ENCODE data around the gene SNX22.

Gene SNX22

DNA sequence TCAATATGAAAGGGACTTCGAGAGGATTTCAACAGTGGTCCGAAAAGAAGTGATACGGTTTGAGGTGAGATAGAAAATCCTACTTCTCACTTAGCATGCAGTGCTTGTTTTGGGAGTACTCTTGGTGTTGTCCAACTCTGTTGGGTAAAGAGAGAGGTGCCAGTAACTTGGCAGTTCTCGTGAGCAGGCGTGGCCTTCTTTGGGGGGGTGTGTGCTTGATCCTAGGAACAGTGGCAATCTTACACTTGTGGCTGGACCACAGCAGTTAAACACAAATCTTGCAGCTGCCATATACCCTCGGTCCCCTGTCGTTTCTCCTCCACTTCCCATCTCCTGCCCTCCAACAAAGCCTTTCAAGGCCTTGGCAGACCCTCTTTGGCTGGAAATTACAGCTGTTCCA is 15.2 kb upstream of the SNX22 start:
- no peak for DNase-seq

- no peak for DNase-seq
Observed at GRCh38 chr15:64137226-64137833, 14.2 kb upstream of the SNX22 start.

GRCh38 chr15:64138331-64138941 is 13.1 kb upstream of the SNX22 start:
- DNase-seq = no peak

DNA sequence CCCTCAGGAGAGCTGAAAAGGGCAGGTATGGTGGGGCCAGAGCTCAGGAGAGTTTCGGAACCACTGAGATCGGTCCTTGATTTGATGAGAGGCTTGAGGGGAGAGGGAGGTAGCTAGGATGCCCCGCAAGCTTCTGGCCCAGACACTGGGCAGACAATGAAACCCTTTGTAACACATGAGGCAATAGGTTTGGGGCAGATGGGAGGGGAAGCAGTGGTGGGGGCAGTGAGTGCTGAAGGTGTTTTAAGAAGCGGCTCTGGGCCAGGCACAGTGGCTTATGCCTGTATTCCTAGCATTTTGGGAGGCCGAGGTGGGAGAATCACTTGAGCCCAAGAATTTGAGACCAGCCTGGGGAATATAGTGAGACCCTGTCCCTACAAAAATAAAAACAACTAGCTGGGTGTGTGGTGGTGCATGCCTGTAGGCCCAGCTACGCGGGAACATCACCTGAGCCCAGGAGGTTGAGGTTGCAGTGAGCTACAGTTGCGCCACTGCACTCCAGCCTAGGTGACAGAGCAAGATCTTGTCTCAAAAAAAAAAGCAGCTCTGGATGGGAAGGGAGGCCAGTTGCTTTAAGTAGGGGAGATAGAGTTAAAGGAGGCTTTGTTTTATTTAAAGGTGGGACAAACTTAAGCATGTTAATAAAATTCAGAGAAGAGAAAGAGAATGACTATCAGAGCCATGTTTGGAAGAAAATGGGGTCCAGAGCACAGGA is 9.6 kb upstream of the SNX22 start:
- DNase-seq = no peak

- no peak for DNase-seq
Observed at GRCh38 chr15:64143276-64143675, 8.3 kb upstream of the SNX22 start.

DNA sequence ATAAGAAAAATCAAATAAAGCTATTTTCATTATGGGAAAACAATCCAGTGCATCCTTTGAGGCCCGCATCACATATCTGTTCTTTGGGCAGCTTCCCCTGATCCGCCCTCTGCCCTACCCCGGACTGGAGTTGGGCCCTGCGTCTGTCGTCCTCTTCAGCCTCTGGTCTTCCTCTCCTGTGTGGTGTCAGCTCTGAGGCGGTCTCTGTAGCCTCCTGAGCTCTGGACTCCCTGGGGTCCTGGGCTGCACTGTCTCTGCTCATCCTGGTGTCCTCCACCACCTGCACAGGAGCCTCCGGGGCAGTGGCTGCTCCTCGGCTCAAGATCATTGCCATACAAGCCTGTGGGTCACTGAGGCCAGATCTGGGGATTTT is 7.4 kb upstream of the SNX22 start:
- DNase-seq = no peak

DNA sequence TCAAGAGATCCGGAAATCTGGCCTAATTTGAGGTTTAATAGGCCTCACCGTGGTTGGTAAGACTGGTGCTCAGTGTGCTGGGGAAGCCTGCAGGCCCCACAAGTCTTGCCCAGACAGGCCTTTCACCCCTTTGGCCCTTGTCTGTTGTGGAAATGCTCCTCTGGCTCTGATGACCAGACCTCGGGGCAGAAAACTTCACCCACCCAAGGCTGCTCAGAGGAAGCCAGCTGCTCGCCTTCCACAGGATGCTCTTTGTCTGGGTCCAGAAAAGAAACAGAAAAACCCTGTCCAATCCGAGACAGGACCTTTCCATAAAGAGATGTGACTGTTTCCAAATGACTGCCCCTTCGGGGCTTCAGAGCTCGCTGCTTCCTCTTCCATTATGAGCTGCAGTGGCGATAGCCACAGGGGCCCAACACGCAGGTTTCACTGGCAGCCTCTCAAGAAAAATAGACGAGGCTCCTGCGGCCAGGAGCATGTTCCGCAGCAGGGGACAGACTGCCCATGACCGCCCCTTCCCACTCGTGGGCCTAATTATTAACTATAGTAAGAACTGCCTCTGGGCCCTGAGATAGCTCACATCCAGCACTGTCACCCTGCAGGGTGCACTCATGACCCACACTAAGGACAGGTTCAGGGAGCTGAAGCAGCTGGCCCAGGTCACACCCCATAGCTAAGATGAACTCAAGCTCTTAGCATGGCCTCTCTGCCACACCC is 6.8 kb upstream of the SNX22 start:
- DNase-seq = no peak

- no peak for DNase-seq
Observed at GRCh38 chr15:64146041-64146440, 5.5 kb upstream of the SNX22 start.

GRCh38 chr15:64146520-64146884 is 5.0 kb upstream of the SNX22 start:
- DNase-seq = no peak

DNA sequence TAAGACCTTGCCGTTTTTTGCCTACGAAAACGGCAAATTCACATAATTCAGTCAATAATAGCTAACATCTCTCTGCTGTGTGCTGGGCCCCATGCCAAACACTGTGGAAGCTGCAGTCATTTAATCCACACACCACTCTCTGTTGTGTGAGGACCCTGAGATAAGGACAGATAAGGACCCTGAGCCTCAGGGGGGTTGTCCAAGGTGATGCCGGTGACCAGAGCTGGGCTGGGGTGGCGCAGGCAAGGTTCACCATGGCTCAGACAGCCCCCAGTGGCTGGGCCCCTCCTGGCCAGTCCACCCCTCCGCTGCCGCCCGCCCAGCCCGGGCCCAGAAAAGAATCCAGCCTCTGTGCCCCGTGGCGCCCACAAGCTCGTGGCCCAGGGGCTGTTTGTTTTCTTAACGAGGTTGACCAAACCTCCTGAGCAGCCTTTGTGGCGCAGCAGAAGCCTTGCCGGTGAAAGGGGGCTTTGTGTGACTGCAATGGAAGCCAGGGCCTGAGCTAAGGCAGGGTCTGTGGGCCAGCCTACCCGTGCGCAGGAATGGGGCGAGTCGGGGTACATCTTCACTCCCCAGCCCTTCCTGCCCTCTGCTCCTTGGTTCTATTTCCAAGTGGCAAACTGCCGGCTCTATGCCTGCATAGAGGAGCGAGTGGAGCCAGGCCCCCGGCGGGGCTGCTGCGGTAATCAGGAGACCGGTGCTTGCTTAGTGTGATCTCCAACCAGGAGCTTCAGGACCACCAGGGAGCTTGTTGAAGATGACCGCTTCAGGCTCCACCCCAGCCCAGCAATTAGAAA is 4.4 kb upstream of the SNX22 start:
- peak; percentile 41 for DNase-seq

- DNase-seq = no peak
Observed at GRCh38 chr15:64148168-64148567, 3.4 kb upstream of the SNX22 start.

- no peak for DNase-seq
Observed at GRCh38 chr15:64148581-64148980, 3.0 kb upstream of the SNX22 start.

GRCh38 chr15:64149424-64149823 is 2.1 kb upstream of the SNX22 start:
- no peak for DNase-seq

DNA sequence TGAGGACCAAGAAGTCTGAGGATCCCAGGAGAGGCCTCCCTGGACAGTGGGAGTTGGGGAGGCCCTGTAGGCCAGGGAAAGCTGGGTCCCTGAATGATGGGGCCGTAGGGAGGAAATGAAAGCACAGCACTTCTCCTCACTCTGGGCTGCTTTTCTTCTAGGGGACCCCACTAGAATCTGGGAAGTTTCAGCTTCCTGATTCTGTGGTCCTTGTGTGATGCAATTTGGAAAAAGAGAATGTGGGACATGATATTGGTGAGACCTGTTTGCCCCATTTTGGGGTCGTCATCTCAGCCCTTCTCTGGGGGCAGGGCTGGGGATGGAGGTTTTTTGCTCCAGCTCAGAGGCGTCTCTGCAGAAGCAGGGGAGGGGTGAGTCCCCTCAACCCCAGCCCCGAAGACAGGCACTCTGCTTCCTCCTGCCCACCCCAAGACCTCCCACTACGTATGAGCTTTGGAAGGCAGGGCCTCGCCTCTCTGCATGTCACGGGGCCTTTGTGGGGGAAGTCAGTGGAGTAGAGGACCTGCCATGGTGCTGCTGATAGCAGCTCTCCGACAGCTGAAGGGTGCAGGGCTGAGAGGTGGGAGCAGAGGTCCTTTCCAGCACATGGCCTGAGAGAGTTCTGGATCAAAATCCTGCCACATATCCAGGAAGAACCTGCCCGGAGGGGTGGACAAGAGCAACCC is 1.5 kb upstream of the SNX22 start:
- no peak for DNase-seq

DNA sequence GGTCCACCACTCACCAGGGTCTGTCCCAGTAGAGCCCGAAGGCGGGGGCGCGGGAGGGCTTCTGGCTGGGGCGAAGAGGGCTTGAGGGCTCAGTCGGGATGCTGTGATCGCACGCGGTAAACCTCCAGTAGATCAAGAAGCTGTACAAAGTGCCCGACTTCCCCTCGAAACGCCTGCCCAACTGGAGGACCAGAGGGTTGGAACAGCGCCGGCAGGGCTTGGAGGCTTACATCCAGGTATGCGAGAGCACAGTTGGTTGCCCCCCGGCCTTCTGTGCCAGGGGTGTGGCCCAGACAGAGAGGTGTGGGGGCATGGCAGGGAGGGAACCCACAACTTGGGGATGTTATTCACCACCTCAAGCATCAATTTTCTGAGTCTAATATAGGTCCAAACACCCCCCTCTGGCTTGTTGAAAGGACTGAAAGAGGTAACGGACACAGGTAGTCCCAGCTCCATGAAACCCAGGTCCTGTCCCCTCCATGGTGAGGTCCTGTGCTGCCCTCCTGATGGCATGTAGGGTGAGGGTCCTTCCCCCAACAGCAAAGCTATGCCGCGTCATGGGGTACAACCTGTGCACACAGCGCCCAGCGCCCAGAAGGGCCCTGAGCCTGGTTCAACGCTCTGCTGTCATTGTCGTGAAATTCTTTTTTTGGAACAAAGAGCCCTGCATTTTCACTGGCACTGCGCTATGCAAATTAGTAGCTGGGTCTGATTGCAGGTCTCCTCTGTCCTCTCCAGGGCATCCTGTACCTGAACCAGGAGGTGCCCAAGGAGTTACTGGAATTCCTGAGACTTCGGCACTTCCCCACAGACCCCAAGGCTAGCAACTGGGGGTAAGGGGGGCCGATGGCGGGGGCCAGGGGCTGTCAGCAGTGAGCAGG is 1.2 kb downstream of the SNX22 start:
- DNase-seq = peak; percentile 58

GRCh38 chr15:64153480-64154367 is 2.2 kb downstream of the SNX22 start:
- peak; percentile 95 for DNase-seq

- DNase-seq = no peak
Observed at GRCh38 chr15:64155802-64156651, 4.5 kb downstream of the SNX22 start.

DNA sequence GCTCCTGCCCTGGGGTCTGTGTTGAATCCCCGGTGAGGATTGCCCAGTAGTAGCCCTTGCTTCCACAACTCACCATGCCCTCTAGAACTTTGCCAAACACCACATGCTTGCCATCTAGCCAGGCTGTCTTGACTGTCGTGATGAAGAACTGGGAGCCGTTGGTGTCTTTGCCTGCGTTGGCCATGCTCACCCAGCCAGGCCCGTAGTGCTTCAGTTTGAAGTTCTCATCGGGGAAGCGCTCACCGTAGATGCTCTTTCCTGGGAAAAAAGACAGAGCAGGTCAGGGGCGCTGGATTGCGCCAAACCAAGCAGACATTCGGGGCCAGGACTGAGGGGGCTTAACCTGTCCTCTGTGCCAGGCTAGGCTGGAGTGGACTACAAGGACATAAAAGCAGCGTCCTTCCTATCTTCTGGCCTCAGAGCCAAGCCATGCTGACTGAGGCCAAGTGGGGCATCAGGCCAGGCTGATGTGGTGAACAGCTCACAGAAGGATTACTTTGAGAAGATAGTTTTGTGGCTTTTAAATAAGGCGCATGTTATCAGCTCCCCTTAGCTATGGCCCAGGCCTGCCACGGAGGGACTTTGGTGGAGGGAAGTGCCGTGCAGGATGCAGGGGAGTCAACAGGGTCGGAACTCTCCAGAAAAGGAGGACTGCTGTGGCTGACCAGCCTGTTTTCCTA is 5.3 kb downstream of the SNX22 start:
- no peak for DNase-seq

All from eye (tissue), 1 donor.